ENCODE data around the gene PFDN1.
A peak's percentile ranks its signal among the peaks of the same experiment; 100 is the strongest.

The PFDN1 gene

GRCh38 chr5:140295414-140295813 lies 7.5 kb downstream of the PFDN1 start:
- DNase-seq, result peak in 1 of 14 donors; percentile 11

GRCh38 chr5:140294753-140295152 lies 8.1 kb downstream of the PFDN1 start:
- DNase-seq, result no peak

- DNase-seq, result no peak
These were observed 9.1 kb downstream of the PFDN1 start for GRCh38 chr5:140293849-140294100.

- no peak for DNase-seq
These were observed 9.6 kb downstream of the PFDN1 start for GRCh38 chr5:140293091-140293848.

GRCh38 chr5:140292212-140293036 lies 10.5 kb downstream of the PFDN1 start:
- no peak for DNase-seq

GRCh38 chr5:140287801-140288521 lies 14.9 kb downstream of the PFDN1 start:
- DNase-seq, result no peak

GRCh38 chr5:140286424-140286823 lies 16.5 kb downstream of the PFDN1 start:
- no peak for DNase-seq

DNA sequence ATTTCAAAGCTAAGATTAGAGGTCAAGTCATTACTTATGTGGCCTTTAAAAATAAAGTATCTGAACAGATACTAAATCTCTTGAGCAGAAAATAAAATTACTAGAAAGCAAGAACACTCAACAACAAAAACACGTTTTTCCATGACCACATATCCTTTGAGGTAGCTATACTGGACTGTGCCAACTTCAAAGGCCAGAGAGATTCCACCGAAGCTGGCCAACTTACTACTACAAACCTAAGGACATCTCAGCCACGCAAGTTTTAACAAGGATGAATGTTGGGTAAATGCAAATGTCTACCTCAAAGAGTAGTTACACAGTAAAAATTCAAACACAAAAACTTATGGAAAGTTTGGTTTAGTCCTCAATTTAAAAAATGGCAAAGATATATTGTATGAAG lies 18.9 kb downstream of the PFDN1 start:
- no peak for DNase-seq

DNA sequence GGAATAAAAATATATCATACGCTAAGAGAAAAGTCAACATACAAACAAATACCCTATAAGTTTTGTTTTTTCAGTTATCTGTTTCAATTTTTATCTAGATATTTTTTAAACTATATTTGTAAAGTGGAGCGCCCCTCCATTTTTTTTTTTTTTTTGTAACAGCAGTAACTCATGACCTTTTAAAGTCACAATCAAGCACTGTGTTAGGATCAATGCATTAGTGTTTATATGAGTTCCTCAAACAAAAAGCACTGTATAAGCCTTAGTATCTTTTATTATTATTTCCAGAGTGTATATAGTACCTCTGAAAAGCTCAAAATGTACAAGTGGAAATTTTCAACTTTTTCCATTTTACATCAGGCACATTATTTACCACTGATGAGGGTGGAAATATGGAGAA lies 20.6 kb downstream of the PFDN1 start:
- no peak for DNase-seq

DNA sequence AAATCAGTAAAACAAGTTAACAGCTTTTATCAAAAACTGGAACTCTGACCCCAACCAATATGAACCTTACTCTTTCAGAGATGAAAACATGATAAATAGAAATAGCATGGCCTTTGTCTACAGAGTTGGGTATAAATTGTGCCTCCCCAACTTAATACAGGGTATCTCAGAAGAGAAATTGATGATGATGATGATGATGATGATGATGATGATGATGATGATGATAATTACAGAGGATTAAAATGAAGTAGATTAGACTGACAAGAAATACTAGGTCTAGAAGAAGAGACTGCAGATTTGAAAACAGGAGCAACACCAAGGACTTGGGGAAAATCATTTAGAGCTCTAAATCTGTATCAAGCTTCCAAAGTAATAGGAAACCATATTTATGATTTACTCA lies 27.1 kb downstream of the PFDN1 start:
- no peak for DNase-seq

DNA sequence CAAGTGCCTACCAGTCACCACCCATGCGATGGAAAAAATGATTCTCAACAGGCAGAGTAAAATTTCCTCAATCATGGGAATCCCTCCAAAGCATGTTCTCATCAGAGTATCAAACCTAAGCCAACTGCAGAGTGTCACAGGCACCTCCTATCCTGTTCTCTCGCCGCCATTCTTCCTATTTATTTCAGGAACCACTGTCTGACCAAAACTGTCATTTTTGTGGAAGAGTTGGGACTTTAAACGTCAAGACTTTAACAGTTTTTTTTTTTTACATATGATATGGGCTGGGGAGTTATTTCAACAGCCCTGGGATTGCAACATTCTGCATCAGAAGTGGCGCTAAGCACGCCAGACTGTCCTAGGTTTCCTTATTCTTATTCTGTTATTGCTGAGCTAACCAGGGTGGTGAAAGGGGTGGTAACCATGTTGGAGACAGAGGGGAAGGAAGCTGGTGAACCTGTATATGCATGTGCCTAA lies 29.5 kb downstream of the PFDN1 start:
- DNase-seq, result no peak

- no peak for DNase-seq
These were observed 32.9 kb downstream of the PFDN1 start for GRCh38 chr5:140270008-140270407.

DNA sequence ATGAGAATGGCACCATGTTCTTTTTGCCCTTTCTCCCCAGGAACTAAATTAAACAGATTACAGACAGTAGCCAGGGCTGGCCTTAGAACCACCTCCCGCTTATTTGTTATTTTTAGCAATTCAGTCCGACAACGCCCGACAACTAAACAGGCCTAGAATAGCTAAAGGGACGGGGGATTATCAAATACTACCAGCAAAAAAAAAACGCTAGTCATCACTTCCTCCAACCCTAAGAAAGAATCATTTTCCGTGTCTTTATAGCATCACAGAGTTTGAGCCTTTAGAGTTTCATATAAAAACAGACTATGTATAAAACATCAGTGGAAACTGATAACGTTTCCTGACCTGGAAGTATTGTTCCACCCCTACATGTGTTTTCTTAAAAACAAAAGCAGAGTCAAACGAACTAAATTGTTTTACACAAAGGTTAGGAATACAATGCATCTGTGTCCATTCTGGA lies 35.3 kb downstream of the PFDN1 start:
- DNase-seq, result no peak

- DNase-seq, result no peak
These were observed 35.7 kb downstream of the PFDN1 start for GRCh38 chr5:140267201-140267540.

DNA sequence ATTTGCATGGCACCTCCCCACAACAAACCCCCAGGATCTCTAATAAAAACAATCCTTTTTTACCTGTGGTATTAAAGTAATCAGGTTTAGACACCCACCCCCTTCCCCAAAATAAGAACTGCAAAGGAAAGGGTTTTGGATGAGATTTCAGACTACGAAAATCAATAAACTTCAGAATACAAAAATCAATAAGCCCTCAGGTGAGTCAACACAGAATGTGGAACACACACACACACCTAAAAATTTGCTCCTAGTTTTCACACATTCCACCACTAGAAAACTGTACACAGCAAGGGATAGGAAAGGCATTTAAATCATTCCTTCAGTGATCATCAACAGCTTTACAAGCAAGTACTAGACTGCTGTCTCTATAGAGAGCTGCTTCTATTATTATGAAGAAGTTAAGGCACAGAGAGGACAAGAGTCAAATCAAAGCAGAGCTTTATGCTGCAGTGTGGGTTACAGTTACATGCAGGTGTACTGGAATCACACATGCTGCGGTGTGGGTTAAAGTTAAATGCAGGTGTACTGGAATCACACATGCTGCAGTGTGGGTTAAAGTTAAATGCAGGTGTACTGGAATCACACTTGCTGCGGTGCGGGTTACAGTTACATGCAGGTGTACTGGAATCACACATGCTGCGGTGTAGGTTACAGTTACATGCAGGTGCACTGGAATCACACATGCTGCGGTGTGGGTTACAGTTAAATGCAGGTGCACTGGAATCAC lies 36.3 kb downstream of the PFDN1 start:
- DNase-seq, result no peak

DNA sequence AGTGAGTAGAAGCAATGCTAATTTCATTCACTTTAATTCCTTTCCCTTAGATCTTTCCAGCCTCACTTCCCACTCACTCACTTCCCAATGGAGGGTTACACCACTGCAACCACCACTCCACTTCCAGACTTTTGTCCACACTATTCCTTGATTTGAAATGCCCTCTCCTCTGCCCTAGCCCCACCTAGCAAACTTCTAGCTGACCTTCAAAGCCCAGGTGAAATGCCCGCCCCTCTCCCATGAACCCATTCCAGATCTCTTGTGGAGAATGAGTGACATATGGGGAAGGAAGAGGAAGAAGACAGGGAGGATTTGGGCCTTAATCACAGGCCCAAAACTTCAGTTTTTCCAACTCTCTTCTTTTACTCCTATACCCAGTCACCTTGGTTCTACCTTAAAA lies 37.1 kb downstream of the PFDN1 start:
- DNase-seq, result no peak

- DNase-seq, result no peak
These were observed 40.1 kb downstream of the PFDN1 start for GRCh38 chr5:140262839-140263238.

GRCh38 chr5:140262221-140262620 lies 40.7 kb downstream of the PFDN1 start:
- no peak for DNase-seq

GRCh38 chr5:140261403-140262171 lies 41.3 kb downstream of the PFDN1 start:
- DNase-seq, result peak in 6 of 14 donors; percentile 15 to 66 (median 28)

- no peak for DNase-seq
These were observed 42.7 kb downstream of the PFDN1 start for GRCh38 chr5:140260089-140260656.

DNA sequence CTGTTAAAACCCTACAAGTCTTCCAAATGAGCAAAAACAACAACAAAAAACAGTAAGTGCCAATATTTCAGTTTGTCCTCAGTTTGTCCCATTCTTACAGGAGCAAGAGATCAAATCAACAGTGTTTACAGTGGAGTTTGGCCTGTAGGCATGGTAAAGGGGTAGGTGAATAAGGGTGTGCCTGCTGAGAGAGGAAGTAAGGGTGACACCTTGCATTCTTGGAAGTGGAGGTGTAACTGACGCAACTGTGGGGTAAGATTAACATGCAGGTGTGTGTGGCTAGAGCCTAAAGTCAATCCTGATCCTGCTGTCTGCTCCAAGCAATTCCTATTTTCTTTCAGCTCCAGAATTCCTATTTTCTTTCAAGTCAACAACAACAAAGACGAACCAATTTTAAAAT lies 43.4 kb downstream of the PFDN1 start:
- DNase-seq, result no peak

- no peak for DNase-seq
These were observed 44.0 kb downstream of the PFDN1 start for GRCh38 chr5:140258873-140259272.

Data from C1 segment of cervical spinal cord (tissue), 14 donors.